Heart left ventricle (tissue), 16 donors: Measurements from ENCODE around the gene DNM3. TPM values are rescaled to one million over a fixed set of nuclear protein-coding genes. Genes with fewer than 3 reads are reported as not detected.
A peak's percentile ranks its signal among the peaks of the same experiment; 100 is the strongest.

Source experiments
- ATAC-seq, 4 donors: fragments of 200-7000 bp; cut with Tn5 transposase; one replicate each; pipeline ENCODE4 v1.9.1; 2020 to 2022; ENCODE audit warnings: moderate library complexity in 4 of 4, mild to moderate bottlenecking in 3 of 4, moderate number of reproducible peaks in 1 of 4
- DNase-seq, 5 donors: peaks; one replicate each; pipeline ENCODE4 v3.0.0-alpha.2; 2020
- H3K27ac ChIP-seq, 12 donors: fragments of 200-600 bp; sonication (generic) in 4 of 12; one replicate each; pipeline versions ENCODE4 v1.5.0 to v1.8.0; 2016 to 2022; ENCODE audit warnings: mild to moderate bottlenecking in 2 of 12
- H3K27me3 ChIP-seq, 9 donors: fragments of 200-600 bp; sonication (generic) in 2 of 9; one replicate each; pipeline versions ENCODE4 v1.5.1 to v1.8.0; 2016 to 2022; ENCODE audit warnings: mild to moderate bottlenecking in 3 of 9
- H3K36me3 ChIP-seq, 9 donors: fragments of 200-600 bp; sonication (generic) in 2 of 9; one replicate each; pipeline versions ENCODE4 v1.5.0 to v1.8.0; 2018 to 2022; ENCODE audit warnings: mild to moderate bottlenecking in 2 of 9
- H3K4me1 ChIP-seq, 12 donors: fragments of 200-600 bp; sonication (generic) in 4 of 12; one replicate each; pipeline versions ENCODE4 v1.5.0 to v1.8.0; 2016 to 2022; ENCODE audit warnings: mild to moderate bottlenecking in 3 of 12
- H3K4me3 ChIP-seq, 12 donors: fragments of 200-600 bp; sonication (generic) in 4 of 12; one replicate each; pipeline versions ENCODE4 v1.5.0 to v1.8.0; 2017 to 2022; ENCODE audit warnings: mild to moderate bottlenecking in 9 of 12, moderate library complexity in 4 of 12
- H3K9me3 ChIP-seq, 12 donors: fragments of 200-600 bp; sonication (generic) in 4 of 12; one replicate each; pipeline versions ENCODE4 v1.5.0 to v1.8.0; 2016 to 2022; ENCODE audit warnings: mild to moderate bottlenecking in 1 of 12
- CTCF ChIP-seq, 12 donors: fragments of 200-600 bp; sonication (generic) in 4 of 12; IDR thresholded peaks; one replicate each; pipeline versions ENCODE4 v1.5.0 to v1.8.0; 2018 to 2022; ENCODE audit warnings: antibody characterized with exemption in 12 of 12, mild to moderate bottlenecking in 5 of 12
- POLR2A ChIP-seq, 2 donors: fragments of 450-650 bp; IDR thresholded peaks; one replicate each; pipeline ENCODE4 v1.6.1; 2017; ENCODE audit warnings: antibody characterized with exemption in 2 of 2, mild to moderate bottlenecking in 2 of 2, moderate library complexity in 2 of 2
- WGBS, 4 donors: extraction: QIAGEN DNeasy Blood & Tissue Kit in 2 of 4; methylation state at CpG; one replicate each; pipeline versions ENCODE4 v1.1.5 to v1.1.7; 2013 to 2018; 5-methylcytosine and 5-hydroxymethylcytosine counted together
- intact Hi-C, 10 donors: fragments of 100-400 bp; cut with DNase I; formaldehyde crosslinking; loops; one replicate each; pipeline versions ENCODE4 v1.11.1 to v1.14.2; 2022
- polyA plus RNA-seq, 2 donors: library from polyadenylated mRNA; stranded (reverse); fragments of 200-250 nt; gene quantifications; one replicate each; pipeline ENCODE4 v1.2.3, GENCODE V29; 2013
- total RNA-seq, 9 donors: library from RNA; depleted of rRNA in 2 of 9; stranded (reverse); fragments of >200 nt in 2 of 9; fragmentation: NEBNext Ultra II Directional in 3 of 9; extraction: Animal tissue kit (Norgen Biotek cat#: 25700) in 3 of 9; gene quantifications; one replicate each; pipeline versions ENCODE4 v1.1.0 to v1.2.4, GENCODE V29; 2016 to 2023
- donor health status: ischemic (EF 13 %, LVEDD 7.1; RV severe dilation, severe dysfunction).
- donor health status: healthy with polysubstance abuse.
- donor health status: DM: no; HTN: yes; CAD: no.
- donor health status: DM: no; HTN: no; CAD: no.
- donor health status: ischemic (EF 25% LVEDD 6.9; RV normal size, moderate dysfunction).
- donor health status: ischemic (EF 25% LVEDD 5.7; RV mildly dilated, moderate dysfunction).
- donor health status: healthy.
- donor health status: DM: yes; HTN: yes; CAD: no.
- donor health status: ischemic (EF 35%, LVEDD 5.7; RV mildly dilated, moderate dysfunction).
- donor health status: nonischemic (EF 11% LVEDD 7.7; RV severe dilation, severe dysfunction).
- donor health status: DM: yes; HTN: yes; CAD: no.
- donor health status: PGD.
- donor health status: ischemic (EF 29% LVEDD 5.4; RV normal size, mild dysfunction).
- donor health status: nonischemic (EF 23%, LVEDD 6.1; RV moderate dilation, normal function).

DNM3 gene
- total and polyA plus RNA-seq, 11 donors, result 0.44 to 3.9 (median 1.9) TPM

GRCh38 chr1:172391976-172392375 lies 550.7 kb downstream of the DNM3 start:
- intact Hi-C loops, result loop anchor here in 6 of 10 donors (5.0 to 10.0 kb wide), 4 partner anchors 35 to 247 kb away; no protein-coding TSS in a partner anchor
- WGBS, 4 donors, result 91 to 100% (median 94%) methylated on average over 1 of the region's 1 CpG
- ATAC-seq (no peak), DNase-seq (no peak)
- H3K4me3 ChIP-seq, result no peak overlapping the region
- H3K36me3 ChIP-seq, result peaks cover 0 to 4% (median 0%) of the 10 kb centered on the region in 9 donors
- TF ChIP-seq POLR2A (IDR thresholded peaks at IDR 0.05) (no peak), CTCF (IDR thresholded peaks at IDR 0.05) (no peak)
- peaks cover 0 to 56% (median 29%) of the 10 kb centered on the region in 12 donors for H3K4me1 ChIP-seq
- H3K9me3 ChIP-seq, result no peaks in the 10 kb centered on the region
- peak overlapping the region in 4 of 12 donors; percentile 52 to 86 (median 56) for H3K27ac ChIP-seq
- H3K27me3 ChIP-seq, result no peaks in the 10 kb centered on the region

GRCh38 chr1:172393354-172393753 lies 552.1 kb downstream of the DNM3 start:
- DNase-seq, result no peak
- 67 to 82% (median 74%) methylated on average over 5 of the region's 5 CpGs for WGBS, 4 donors
- Histone ChIP-seq H3K9me3 (no peaks in the 10 kb centered on the region), H3K4me3 (no peak overlapping the region), H3K36me3 (peaks cover 0 to 4% (median 0%) of the 10 kb centered on the region in 9 donors), H3K27ac (peak overlapping the region in 9 of 12 donors; percentile 18 to 78 (median 53)), H3K4me1 (peaks cover 0 to 69% (median 39%) of the 10 kb centered on the region in 12 donors), H3K27me3 (no peaks in the 10 kb centered on the region)
- intact Hi-C loops, result loop anchor here in 6 of 10 donors (5.0 to 10.0 kb wide), 4 partner anchors 36 to 249 kb away; no protein-coding TSS in a partner anchor
- TF ChIP-seq POLR2A (IDR thresholded peaks at IDR 0.05) (no peak), CTCF (IDR thresholded peaks at IDR 0.05) (no peak)
- peak in 2 of 4 donors; percentile 35 to 42 for ATAC-seq

GRCh38 chr1:172394141-172394751 lies 552.9 kb downstream of the DNM3 start:
- DNase-seq (peak in 1 of 5 donors; percentile 20), ATAC-seq (no peak)
- intact Hi-C loops, result loop anchor here in 6 of 10 donors (5.0 to 10.0 kb wide), 4 partner anchors 37 to 249 kb away; no protein-coding TSS in a partner anchor
- peak overlapping the region in 11 of 12 donors; percentile 1 to 78 (median 48) for H3K27ac ChIP-seq
- H3K36me3 ChIP-seq, result no peaks in the 10 kb centered on the region
- WGBS, 4 donors, result 19 to 29% (median 26%) methylated on average over 4 of the region's 4 CpGs
- H3K4me3 ChIP-seq, result no peak overlapping the region
- H3K4me1 ChIP-seq, result peaks cover 0 to 78% (median 42%) of the 10 kb centered on the region in 12 donors
- H3K27me3 ChIP-seq, result no peaks in the 10 kb centered on the region
- H3K9me3 ChIP-seq, result no peaks in the 10 kb centered on the region
- no peak for TF ChIP-seq POLR2A (IDR thresholded peaks at IDR 0.05)
- no peak for TF ChIP-seq CTCF (IDR thresholded peaks at IDR 0.05)

GRCh38 chr1:172394811-172395210 lies 553.5 kb downstream of the DNM3 start:
- Histone ChIP-seq H3K4me3 (no peak overlapping the region), H3K4me1 (peaks cover 0 to 80% (median 40%) of the 10 kb centered on the region in 12 donors), H3K27ac (peak overlapping the region in 7 of 12 donors; percentile 1 to 78 (median 56)), H3K9me3 (no peaks in the 10 kb centered on the region), H3K27me3 (no peaks in the 10 kb centered on the region), H3K36me3 (no peaks in the 10 kb centered on the region)
- ATAC-seq, result no peak
- intact Hi-C loops, result loop anchor here in 8 of 10 donors (5.0 to 10.0 kb wide), 7 partner anchors 38 to 258 kb away; no protein-coding TSS in a partner anchor
- 95 to 96% (median 95%) methylated on average over 5 of the region's 5 CpGs for WGBS, 4 donors
- no peak for DNase-seq
- TF ChIP-seq CTCF (IDR thresholded peaks at IDR 0.05) (no peak), POLR2A (IDR thresholded peaks at IDR 0.05) (no peak)
